Neuronal stem cell (in vitro differentiated cells): Measurements from ENCODE around the gene CACNA1C.
A peak's percentile ranks its signal among the peaks of the same experiment; 100 is the strongest.

Experiments used
- DNase-seq: peaks from one replicate; pipeline ENCODE4 v3.0.0-alpha.2; 2013; ENCODE audit warnings: low spot score
- H2AFZ ChIP-seq: one replicate; pipeline ENCODE4 v1.6.1; 2013; ENCODE audit warnings: mild to moderate bottlenecking, low read length, inconsistent platforms
- H2AK5ac ChIP-seq: 2 replicates; pipeline ENCODE4 v1.6.1; 2013; ENCODE audit warnings: low read depth, mild to moderate bottlenecking, inconsistent platforms, low read length, moderate library complexity, mixed read lengths
- H2BK120ac ChIP-seq: 2 replicates; pipeline ENCODE4 v1.6.1; 2013; ENCODE audit warnings: low read depth, mild to moderate bottlenecking, inconsistent platforms, low read length, moderate library complexity, mixed read lengths
- H2BK12ac ChIP-seq: one replicate; pipeline ENCODE4 v1.6.1; 2013; ENCODE audit warnings: low read length, inconsistent platforms
- H2BK15ac ChIP-seq: 2 replicates; pipeline ENCODE4 v1.6.1; 2013; ENCODE audit warnings: mild to moderate bottlenecking, low read length, inconsistent platforms, mixed read lengths
- H2BK5ac ChIP-seq: one replicate; pipeline ENCODE4 v1.6.1; 2013; ENCODE audit warnings: inconsistent platforms, mild to moderate bottlenecking, low read length, moderate library complexity
- H3K14ac ChIP-seq: one replicate; pipeline ENCODE4 v1.6.1; 2013; ENCODE audit warnings: low read length, inconsistent platforms
- H3K18ac ChIP-seq: 2 replicates; pipeline ENCODE4 v1.6.1; 2013; ENCODE audit warnings: low read length, inconsistent platforms
- H3K23ac ChIP-seq: 2 replicates; pipeline ENCODE4 v1.6.1; 2013; ENCODE audit warnings: low read depth, mild to moderate bottlenecking, mixed read lengths, low read length, inconsistent platforms; ENCODE audit not compliant: poor library complexity
- H3K27ac ChIP-seq: replicated peaks from 3 replicates; pipeline ENCODE4 v1.5.1; 2013; ENCODE audit warnings: low read length, inconsistent platforms
- H3K27me3 ChIP-seq, 3 experiments: 2 replicates each; pipeline ENCODE4 v1.6.1; 2013; ENCODE audit warnings: low read length in 3 of 3, mild to moderate bottlenecking in 2 of 3, inconsistent platforms in 1 of 3, low read depth in 1 of 3, mixed read lengths in 1 of 3, moderate library complexity in 1 of 3; ENCODE audit not compliant: control insufficient read depth in 3 of 3, insufficient read depth in 3 of 3
- H3K36me3 ChIP-seq, 2 donors: replicated peaks in 1 of 2; 2 replicates each; pipeline ENCODE4 v1.6.1; 2013; ENCODE audit warnings: low read length in 2 of 2; ENCODE audit not compliant: control insufficient read depth in 2 of 2, insufficient read depth in 2 of 2
- H3K4ac ChIP-seq: 2 replicates; pipeline ENCODE4 v1.6.1; 2013; ENCODE audit warnings: inconsistent platforms, mild to moderate bottlenecking, low read length, moderate library complexity
- H3K4me1 ChIP-seq, 2 donors: 1 replicate in 1 of 2; 2 replicates in 1 of 2; pipeline ENCODE4 v1.6.1; 2013; ENCODE audit warnings: low read length in 2 of 2, low read depth in 1 of 2; ENCODE audit not compliant: control insufficient read depth in 2 of 2, insufficient read depth in 1 of 2
- H3K4me2 ChIP-seq: one replicate; pipeline ENCODE4 v1.6.1; 2013; ENCODE audit warnings: mild to moderate bottlenecking, low read length, inconsistent platforms; ENCODE audit not compliant: insufficient read depth, poor library complexity, severe bottlenecking
- H3K4me3 ChIP-seq, 2 donors: 2 replicates each; pipeline ENCODE4 v1.5.1; 2013; ENCODE audit warnings: low read length in 2 of 2, mild to moderate bottlenecking in 2 of 2, inconsistent platforms in 1 of 2, moderate library complexity in 1 of 2
- H3K79me1 ChIP-seq: one replicate; pipeline ENCODE4 v1.6.1; 2013; ENCODE audit warnings: low read depth, mild to moderate bottlenecking, inconsistent platforms, low read length, moderate library complexity
- H3K9ac ChIP-seq: one replicate; pipeline ENCODE4 v1.6.1; 2013; ENCODE audit warnings: mild to moderate bottlenecking, low read depth, low read length, inconsistent platforms; ENCODE audit not compliant: poor library complexity
- H3K9me3 ChIP-seq, 2 donors: replicated peaks in 1 of 2; 2 replicates each; pipeline versions ENCODE3 to v1.6.1; 2013; ENCODE audit warnings: low read length in 2 of 2, mild to moderate bottlenecking in 2 of 2, inconsistent platforms in 1 of 2, low read depth in 1 of 2, mixed read lengths in 1 of 2, moderate library complexity in 1 of 2; ENCODE audit not compliant: control insufficient read depth in 2 of 2, insufficient read depth in 1 of 2
- H4K8ac ChIP-seq: one replicate; pipeline ENCODE4 v1.6.1; 2013; ENCODE audit warnings: low read depth, mild to moderate bottlenecking, inconsistent platforms, low read length, moderate library complexity
- H4K91ac ChIP-seq: one replicate; pipeline ENCODE4 v1.6.1; 2013; ENCODE audit warnings: low read length, low read depth, mild to moderate bottlenecking, inconsistent platforms; ENCODE audit not compliant: poor library complexity
- WGBS, 2 donors: extraction: QIAGEN DNeasy Blood & Tissue Kit; methylation state at CpG; one replicate each; pipeline ENCODE4 v1.1.7; 2013; ENCODE audit warnings: missing lambda C conversion rate in 2 of 2, mixed read lengths in 1 of 2; ENCODE audit not compliant: insufficient read length in 2 of 2, insufficient replicate concordance in 1 of 2; ENCODE audit errors: extremely low coverage in 2 of 2; 5-methylcytosine and 5-hydroxymethylcytosine counted together

Gene CACNA1C

DNA sequence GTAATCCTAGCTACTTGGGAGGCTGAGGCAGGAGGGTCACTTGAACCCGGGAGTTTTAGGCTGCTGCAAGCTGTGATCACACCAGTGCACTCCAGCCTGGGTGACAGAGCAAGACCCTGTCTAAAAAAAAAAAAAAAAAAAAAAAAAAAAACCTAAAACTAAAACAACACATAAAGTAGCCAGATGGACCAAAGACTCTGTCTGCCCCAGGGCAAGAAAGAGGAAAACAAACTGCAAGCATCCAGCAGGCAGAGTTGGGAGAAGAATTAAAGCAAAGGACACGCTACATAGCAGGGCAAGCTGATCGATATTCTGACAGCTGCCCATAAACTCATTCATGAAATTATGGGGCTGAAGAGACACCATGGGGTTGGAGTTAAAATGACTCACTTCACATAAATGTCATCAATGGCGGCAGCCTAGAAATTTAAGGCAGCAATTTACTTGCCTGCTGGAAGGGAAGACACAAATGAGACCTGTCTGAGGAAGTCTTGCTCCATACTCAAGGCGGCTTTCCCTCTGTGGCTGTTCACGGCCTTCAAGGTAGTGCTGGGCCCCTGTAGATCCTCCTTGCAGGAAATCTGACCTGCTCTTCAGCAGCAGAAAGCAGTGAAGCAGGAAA lies 482.9 kb downstream of the CACNA1C start:
- Histone ChIP-seq H4K8ac (no peak overlapping the region), H2BK120ac (no peak overlapping the region), H3K18ac (no peak overlapping the region), H3K4me1 (peaks cover 14 to 15% of the 10 kb centered on the region in 2 donors), H2BK12ac (no peak overlapping the region), H4K91ac (no peak overlapping the region), H2BK15ac (no peak overlapping the region), H3K36me3 (no peaks in the 10 kb centered on the region), H3K4ac (no peak overlapping the region), H3K9me3 (no peaks in the 10 kb centered on the region), H2AFZ (peak overlapping the region; percentile 54), H3K79me1 (no peaks in the 10 kb centered on the region), H3K14ac (no peak overlapping the region), H3K4me3 (no peak overlapping the region), H3K23ac (no peak overlapping the region), H3K4me2 (no peak overlapping the region), H2AK5ac (no peak overlapping the region), H2BK5ac (no peak overlapping the region), H3K27ac (no peak overlapping the region), H3K27me3 (no peaks in the 10 kb centered on the region), H3K9ac (peak overlapping the region; percentile 22)
- no peak for DNase-seq
- WGBS, 2 donors, result no CpG with 5 or more reads among the region's 6 CpGs

DNA sequence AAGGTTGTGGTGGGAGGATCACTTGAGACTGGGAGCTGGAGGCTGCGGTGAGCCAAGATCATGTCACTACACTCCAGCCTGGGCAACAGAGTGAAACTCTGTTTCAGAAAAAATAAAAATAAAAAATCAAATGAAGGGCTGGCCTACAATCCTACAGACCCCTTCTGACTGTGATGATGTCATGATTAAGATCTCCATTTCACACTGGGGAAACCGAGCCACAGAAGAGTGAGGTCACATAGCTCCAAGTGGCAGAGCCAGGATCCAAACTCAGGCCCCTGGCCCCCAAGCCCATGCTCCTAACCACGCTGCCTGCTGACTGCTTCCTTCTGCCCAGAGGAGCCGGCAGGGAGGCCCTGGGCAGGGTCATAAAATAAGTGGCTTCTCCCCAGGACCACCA lies 483.9 kb downstream of the CACNA1C start:
- H3K4me2 ChIP-seq, result no peak overlapping the region
- no peak overlapping the region for H2BK12ac ChIP-seq
- H4K91ac ChIP-seq, result no peak overlapping the region
- H3K9me3 ChIP-seq, result no peaks in the 10 kb centered on the region
- H3K27ac ChIP-seq, result no peak overlapping the region
- H2BK120ac ChIP-seq, result no peak overlapping the region
- no peak overlapping the region for H3K14ac ChIP-seq
- H2AK5ac ChIP-seq, result no peak overlapping the region
- H2AFZ ChIP-seq, result no peak overlapping the region
- H2BK15ac ChIP-seq, result no peak overlapping the region
- H3K4me1 ChIP-seq, result peaks cover 7 to 14% of the 10 kb centered on the region in 2 donors
- no peak overlapping the region for H3K4ac ChIP-seq
- H3K18ac ChIP-seq, result no peak overlapping the region
- no CpG with 5 or more reads among the region's 4 CpGs for WGBS, 2 donors
- no peaks in the 10 kb centered on the region for H3K79me1 ChIP-seq
- H3K27me3 ChIP-seq, result no peaks in the 10 kb centered on the region
- H3K36me3 ChIP-seq, result no peaks in the 10 kb centered on the region
- H3K23ac ChIP-seq, result no peak overlapping the region
- H4K8ac ChIP-seq, result no peak overlapping the region
- DNase-seq, result no peak
- H3K9ac ChIP-seq, result no peak overlapping the region
- no peak overlapping the region for H3K4me3 ChIP-seq
- no peak overlapping the region for H2BK5ac ChIP-seq

- DNase-seq, result no peak
- no peak overlapping the region for H2BK5ac ChIP-seq
- H3K14ac ChIP-seq, result no peak overlapping the region
- no peak overlapping the region for H2BK15ac ChIP-seq
- H2AK5ac ChIP-seq, result no peak overlapping the region
- no peak overlapping the region for H3K4me2 ChIP-seq
- H3K79me1 ChIP-seq, result no peaks in the 10 kb centered on the region
- H4K8ac ChIP-seq, result no peak overlapping the region
- H2BK120ac ChIP-seq, result no peak overlapping the region
- no peak overlapping the region for H3K23ac ChIP-seq
- no peaks in the 10 kb centered on the region for H3K9me3 ChIP-seq
- H3K4me3 ChIP-seq, result no peak overlapping the region
- no peak overlapping the region for H2BK12ac ChIP-seq
- H3K4me1 ChIP-seq, result peaks cover 7 to 11% of the 10 kb centered on the region in 2 donors
- no peak overlapping the region for H3K18ac ChIP-seq
- H3K27ac ChIP-seq, result no peak overlapping the region
- WGBS, 2 donors, result no CpG with 5 or more reads among the region's 5 CpGs
- no peak overlapping the region for H3K4ac ChIP-seq
- H3K27me3 ChIP-seq, result no peaks in the 10 kb centered on the region
- no peak overlapping the region for H3K9ac ChIP-seq
- H3K36me3 ChIP-seq, result no peaks in the 10 kb centered on the region
- no peak overlapping the region for H2AFZ ChIP-seq
- no peak overlapping the region for H4K91ac ChIP-seq
Measured at GRCh38 chr12:2537868-2538541, 485.2 kb downstream of the CACNA1C start.

- no peak overlapping the region for H2BK5ac ChIP-seq
- no peak overlapping the region for H3K23ac ChIP-seq
- H3K14ac ChIP-seq, result no peak overlapping the region
- no peak overlapping the region for H2BK120ac ChIP-seq
- no peak for DNase-seq
- H3K4me2 ChIP-seq, result no peak overlapping the region
- no peaks in the 10 kb centered on the region for H3K9me3 ChIP-seq
- H3K27me3 ChIP-seq, result no peaks in the 10 kb centered on the region
- no peaks in the 10 kb centered on the region for H3K79me1 ChIP-seq
- WGBS, 2 donors, result no CpG with 5 or more reads among the region's 8 CpGs
- H3K4ac ChIP-seq, result no peak overlapping the region
- no peak overlapping the region for H2BK12ac ChIP-seq
- no peak overlapping the region for H4K8ac ChIP-seq
- H2BK15ac ChIP-seq, result no peak overlapping the region
- H3K36me3 ChIP-seq, result no peaks in the 10 kb centered on the region
- H3K18ac ChIP-seq, result no peak overlapping the region
- no peak overlapping the region for H3K4me3 ChIP-seq
- no peak overlapping the region for H2AFZ ChIP-seq
- peaks cover 7 to 11% of the 10 kb centered on the region in 2 donors for H3K4me1 ChIP-seq
- H3K9ac ChIP-seq, result no peak overlapping the region
- H4K91ac ChIP-seq, result no peak overlapping the region
- H2AK5ac ChIP-seq, result no peak overlapping the region
- no peak overlapping the region for H3K27ac ChIP-seq
Measured at GRCh38 chr12:2539938-2540337, 487.2 kb downstream of the CACNA1C start.
